GM12891 (cell line): Measurements from ENCODE around the gene REC8. TPM values are rescaled to one million over a fixed set of nuclear protein-coding genes. Genes with fewer than 3 reads are reported as not detected.

Experiments used
- DNase-seq: peaks from one replicate; pipeline ENCODE4 v3.0.0; 2011; ENCODE audit warnings: low spot score; ENCODE audit not compliant: insufficient read length
- FAIRE-seq: peaks from 2 replicates; lab custom pipeline; 2011; peaks lifted over from hg19 to GRCh38; lab: Jason Lieb, UNC
- PAX5 ChIP-seq: IDR thresholded peaks from 2 replicates; pipeline ENCODE4 v1.6.1; 2011; ENCODE audit warnings: low read length, moderate library complexity, mild to moderate bottlenecking; ENCODE audit not compliant: insufficient read depth, severe bottlenecking
- POLR2A ChIP-seq: IDR thresholded peaks from 2 replicates; pipeline ENCODE4 v1.6.1; 2011; ENCODE audit warnings: low read depth, low read length, control low read depth
- POLR2AphosphoS5 ChIP-seq: IDR thresholded peaks from 2 replicates; pipeline ENCODE4 v1.6.1; 2011; ENCODE audit warnings: low read depth, low read length, control low read depth
- POU2F2 ChIP-seq: IDR thresholded peaks from 2 replicates; pipeline ENCODE4 v1.6.1; 2011; ENCODE audit warnings: low read depth, mild to moderate bottlenecking, control low read depth, low read length, moderate library complexity
- SPI1 ChIP-seq: IDR thresholded peaks from 2 replicates; pipeline ENCODE4 v1.6.1; 2011; ENCODE audit warnings: low read depth, low read length, control low read depth
- TAF1 ChIP-seq: IDR thresholded peaks from 2 replicates; pipeline ENCODE4 v1.6.1; 2011; ENCODE audit warnings: low read depth, low read length, control low read depth
- polyA plus RNA-seq: library from polyadenylated mRNA; unstranded; fragments of >200 nt; gene quantifications from one replicate; pipeline ENCODE4 v1.2.1, GENCODE V29; 2012; ENCODE audit warnings: low read depth, missing spikeins, inconsistent platforms; ENCODE audit not compliant: missing spikeins

Gene REC8, protein sequence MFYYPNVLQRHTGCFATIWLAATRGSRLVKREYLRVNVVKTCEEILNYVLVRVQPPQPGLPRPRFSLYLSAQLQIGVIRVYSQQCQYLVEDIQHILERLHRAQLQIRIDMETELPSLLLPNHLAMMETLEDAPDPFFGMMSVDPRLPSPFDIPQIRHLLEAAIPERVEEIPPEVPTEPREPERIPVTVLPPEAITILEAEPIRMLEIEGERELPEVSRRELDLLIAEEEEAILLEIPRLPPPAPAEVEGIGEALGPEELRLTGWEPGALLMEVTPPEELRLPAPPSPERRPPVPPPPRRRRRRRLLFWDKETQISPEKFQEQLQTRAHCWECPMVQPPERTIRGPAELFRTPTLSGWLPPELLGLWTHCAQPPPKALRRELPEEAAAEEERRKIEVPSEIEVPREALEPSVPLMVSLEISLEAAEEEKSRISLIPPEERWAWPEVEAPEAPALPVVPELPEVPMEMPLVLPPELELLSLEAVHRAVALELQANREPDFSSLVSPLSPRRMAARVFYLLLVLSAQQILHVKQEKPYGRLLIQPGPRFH
- polyA plus RNA-seq, result 55.7 TPM

DNA sequence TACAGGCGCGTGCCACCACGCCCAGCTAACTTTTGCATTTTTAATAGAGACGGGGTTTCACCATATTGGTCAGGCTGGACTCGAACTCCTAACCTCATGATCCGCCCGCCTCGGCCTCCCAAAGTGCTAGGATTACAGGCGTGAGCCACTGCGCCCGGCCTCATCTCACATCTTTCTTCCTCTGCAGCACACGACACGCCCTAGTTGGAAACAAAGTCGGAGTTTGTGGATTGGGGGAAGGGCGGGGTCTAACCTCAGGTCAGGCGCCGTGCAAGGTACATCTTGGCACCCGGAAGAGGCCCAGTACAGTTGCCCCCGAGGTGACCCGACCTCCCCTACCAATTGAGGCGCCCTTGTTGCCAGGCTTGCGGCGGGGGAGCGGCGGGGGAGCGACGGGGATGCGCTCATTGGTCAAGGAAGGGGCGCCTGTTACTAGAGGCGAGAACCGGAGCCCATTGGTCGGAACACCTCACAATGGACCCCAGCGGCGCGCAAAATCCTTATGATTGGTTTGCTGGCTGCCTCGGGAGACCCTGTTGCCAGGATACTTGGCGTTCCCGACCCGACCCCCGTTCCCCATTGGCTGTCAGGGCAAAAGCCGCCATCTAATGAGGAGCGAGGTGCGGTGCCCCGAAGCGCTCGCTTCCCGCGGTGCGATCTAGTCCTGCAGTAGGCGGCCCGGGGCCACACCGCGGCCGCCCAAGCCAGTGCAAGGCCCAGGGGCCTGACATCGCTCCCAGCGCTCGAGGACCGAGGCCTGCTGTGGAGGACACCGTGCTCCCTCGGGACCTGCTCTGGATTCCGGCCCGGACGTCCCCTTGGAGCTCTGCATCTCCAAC is at the start of gene REC8:
Gene REC8 (plus strand): TSS at position 659 of the 839 bp plus-strand sequence. CDS start 473 bp downstream, outside the sequence.
- DNase-seq (peak; percentile 95), FAIRE-seq (peak; percentile 94)
- TF ChIP-seq PAX5 (peak; percentile 47), TAF1 (peak; percentile 34; the same call in 1 of the 2 replicates), SPI1 (no peak), POU2F2 (peak; percentile 77), POLR2A (peak; percentile 85), POLR2AphosphoS5 (peak; percentile 92)

DNA sequence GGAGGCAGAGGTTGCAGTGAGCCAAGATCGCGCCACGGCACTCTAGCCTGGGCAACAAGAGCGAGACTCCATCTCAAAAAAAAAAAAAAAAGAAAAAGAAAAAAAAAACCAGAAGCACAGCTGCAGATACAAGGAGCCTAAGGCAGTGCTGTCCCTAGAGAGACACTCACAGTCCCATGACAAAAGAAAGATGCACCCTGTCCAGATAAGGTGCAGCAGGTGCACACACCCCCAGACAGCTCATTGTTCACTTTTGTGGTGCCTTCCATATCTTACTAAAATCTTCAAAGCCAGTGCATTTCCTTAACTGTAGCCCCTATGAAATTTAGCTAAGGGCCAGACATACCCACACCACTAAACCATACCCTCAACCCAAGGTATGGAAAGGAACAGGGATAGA is 49.5 kb upstream of the REC8 start:
- TF ChIP-seq TAF1, result no peak
- TF ChIP-seq POU2F2, result no peak
- TF ChIP-seq PAX5, result no peak
- TF ChIP-seq SPI1, result no peak
- TF ChIP-seq POLR2A, result no peak
- DNase-seq, result no peak
- FAIRE-seq, result no peak

DNA sequence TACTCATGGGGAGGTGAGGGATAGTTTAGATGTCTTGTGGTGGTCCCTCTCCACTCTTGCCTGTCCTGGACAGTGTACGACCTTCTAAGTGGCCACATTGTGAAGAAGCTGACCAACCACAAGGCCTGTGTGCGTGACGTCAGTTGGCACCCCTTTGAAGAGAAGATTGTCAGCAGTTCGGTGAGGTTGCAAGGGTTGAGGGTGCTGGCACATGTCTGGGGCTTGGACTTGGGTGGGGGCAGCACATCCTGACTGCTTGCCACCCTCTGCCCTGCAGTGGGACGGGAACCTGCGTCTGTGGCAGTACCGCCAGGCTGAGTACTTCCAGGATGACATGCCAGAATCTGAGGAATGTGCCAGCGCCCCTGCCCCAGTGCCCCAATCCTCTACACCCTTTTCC is 49.0 kb upstream of the REC8 start:
- TF ChIP-seq POLR2A, result no peak; the same call in 1 of the 2 replicates
- no peak for TF ChIP-seq PAX5
- no peak for TF ChIP-seq SPI1
- TF ChIP-seq TAF1, result no peak
- TF ChIP-seq POU2F2, result no peak
- TF ChIP-seq POLR2AphosphoS5, result no peak
- FAIRE-seq, result no peak
- DNase-seq, result no peak

DNA sequence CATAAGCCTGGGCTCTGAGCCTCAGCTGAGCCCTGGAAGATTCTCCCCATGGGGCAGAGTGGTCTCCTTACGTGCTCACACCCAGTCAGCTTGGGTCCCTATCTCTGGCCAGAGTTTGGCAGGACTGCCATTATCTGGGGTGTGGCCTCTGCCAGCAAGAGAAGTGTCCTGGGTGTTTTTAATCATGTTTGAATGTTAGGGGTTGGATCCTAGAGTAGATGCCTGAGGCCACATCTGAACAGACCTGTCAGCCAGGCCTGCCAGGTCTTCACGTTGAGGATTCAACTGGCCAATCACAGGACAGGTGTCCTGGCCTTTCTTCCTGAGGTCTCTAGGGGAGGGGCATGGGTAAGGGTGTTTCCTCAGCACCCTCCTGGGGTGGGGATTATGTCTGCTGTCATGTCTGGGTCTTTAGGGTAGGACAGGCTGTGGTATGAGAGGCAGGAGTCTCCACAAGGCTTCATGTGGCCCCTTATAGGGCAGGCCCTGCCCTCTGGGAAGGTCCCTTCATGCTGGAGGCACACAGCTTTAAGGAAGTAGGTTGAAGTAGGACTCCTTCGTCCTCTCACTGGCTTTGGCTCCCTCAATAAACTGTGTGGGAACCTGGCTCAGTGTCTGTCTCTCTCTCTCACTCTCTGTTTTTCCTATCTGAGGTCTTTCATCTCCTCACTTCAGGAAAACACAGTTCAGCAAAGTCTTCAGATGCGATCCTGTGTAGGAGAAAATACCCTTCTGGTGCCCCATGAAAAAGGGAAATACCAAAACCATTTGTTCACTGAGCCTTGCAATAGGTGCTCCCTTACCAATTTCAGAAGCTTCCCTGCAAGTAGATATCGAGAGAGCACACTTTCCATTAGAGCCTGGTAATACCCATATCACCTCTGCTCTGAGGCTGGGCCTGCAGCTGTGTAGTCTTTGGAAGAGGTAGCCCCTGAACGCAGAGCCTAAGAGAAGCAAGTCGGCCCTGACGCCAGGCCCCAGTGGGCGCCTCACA is 48.2 kb upstream of the REC8 start:
- no peak for DNase-seq
- TF ChIP-seq POU2F2 (no peak), POLR2A (no peak; the same call in 1 of the 2 replicates), PAX5 (no peak), SPI1 (no peak), TAF1 (no peak), POLR2AphosphoS5 (no peak; the same call in 1 of the 2 replicates)
- FAIRE-seq, result no peak

DNA sequence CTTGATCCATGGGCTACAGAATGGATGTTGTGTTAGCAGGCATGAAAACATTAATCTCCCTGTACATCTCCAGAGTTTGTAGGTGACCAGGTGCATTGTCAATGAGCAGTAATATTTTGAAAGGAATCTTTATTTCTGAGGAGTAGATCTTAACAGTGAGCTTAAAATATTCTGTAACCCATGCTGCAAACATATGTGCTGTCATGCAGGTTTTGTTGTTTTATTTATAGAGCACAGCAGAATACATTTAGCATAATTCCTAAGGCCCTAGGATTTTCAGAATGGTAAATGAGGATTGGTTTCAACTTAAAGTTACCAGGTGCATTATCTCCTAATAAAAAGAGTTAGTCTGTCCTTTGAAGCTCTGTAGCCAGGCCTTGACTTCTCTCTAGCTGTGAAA is 44.9 kb upstream of the REC8 start:
- FAIRE-seq, result no peak
- no peak for DNase-seq
- TF ChIP-seq POU2F2 (no peak), SPI1 (no peak), POLR2AphosphoS5 (no peak), TAF1 (no peak), POLR2A (no peak), PAX5 (no peak)

DNA sequence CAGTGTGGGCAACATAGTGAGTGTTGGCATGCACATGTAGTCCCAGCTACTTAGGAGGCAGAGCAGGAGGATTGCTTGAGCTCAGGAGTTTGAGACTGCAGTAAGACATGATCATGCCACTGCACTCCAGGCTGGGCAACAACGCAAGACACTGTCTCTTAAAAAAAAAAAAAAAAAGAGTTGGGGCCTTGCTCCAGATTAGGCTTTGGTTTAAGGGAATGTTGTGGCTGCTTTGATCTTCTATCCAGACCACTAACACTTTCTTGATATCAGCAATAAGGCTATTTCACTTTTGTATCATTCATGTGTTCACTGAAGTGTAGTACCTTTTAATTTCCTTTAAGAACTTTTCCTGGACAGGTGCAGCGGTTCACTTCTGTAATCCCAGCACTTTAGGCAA is 44.2 kb upstream of the REC8 start:
- DNase-seq, result no peak
- TF ChIP-seq POU2F2 (no peak), SPI1 (no peak)
- no peak for FAIRE-seq

DNA sequence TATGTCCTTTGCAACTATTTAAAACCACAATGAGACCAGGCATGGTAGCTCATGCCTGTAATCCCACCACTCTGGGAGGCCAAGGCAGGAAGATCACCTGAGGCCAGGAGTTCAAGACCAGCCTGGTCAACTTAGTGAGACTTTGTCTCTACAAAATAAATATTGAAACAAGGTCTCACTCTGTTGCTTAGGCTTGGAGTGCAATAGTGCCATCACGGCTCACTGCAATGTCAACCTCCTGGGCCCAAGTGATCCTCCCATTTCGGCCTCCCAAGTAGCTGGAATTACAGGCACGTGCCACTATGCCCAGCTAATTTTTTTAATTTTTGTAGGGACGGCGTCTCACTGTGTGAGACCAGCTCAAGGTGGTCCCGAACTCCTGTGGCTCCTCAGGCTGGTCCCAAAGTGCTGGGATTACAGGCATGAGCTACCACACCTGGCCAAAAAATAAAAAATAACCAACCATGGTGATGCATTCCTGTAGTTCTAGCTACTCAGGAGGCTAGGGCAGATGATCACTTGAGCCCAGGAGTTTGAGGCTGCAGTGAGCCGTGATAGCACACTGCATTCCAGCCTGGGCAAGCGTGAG is 42.4 kb upstream of the REC8 start:
- DNase-seq (no peak), FAIRE-seq (no peak)
- no peak for TF ChIP-seq SPI1
- TF ChIP-seq POLR2A, result no peak
- no peak for TF ChIP-seq POU2F2
- no peak for TF ChIP-seq POLR2AphosphoS5
- TF ChIP-seq PAX5, result no peak
- TF ChIP-seq TAF1, result no peak

DNA sequence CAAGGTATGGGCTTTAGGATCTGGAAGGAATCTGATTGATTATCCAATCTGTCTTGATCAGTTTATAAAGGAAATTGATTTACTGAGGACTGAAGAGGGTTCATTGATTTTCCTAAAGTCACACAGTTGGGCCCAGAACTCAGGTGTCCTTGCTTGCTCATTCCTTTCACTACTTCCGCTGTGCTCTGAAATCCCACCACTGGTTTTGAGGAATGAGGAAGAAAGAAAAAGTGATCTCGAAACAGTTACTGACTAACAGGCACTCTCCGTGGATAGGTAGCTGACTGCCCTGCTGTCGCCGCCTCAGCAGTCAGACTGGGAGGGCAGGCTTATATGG is 41.5 kb upstream of the REC8 start, which contains the start of gene FITM1:
Gene FITM1 (plus strand): TSS at position 280 of the 337 bp plus-strand sequence. CDS start 905 bp downstream, outside the sequence.
- no peak for FAIRE-seq
- no peak for DNase-seq

More for the DNA sequence above, 41.5 kb upstream of the REC8 start, which contains the start of gene FITM1:
- TF ChIP-seq POLR2A (no peak), SPI1 (no peak), POU2F2 (no peak), POLR2AphosphoS5 (no peak), PAX5 (no peak), TAF1 (no peak)
